Measurements from ENCODE around the gene SNN.

DNA sequence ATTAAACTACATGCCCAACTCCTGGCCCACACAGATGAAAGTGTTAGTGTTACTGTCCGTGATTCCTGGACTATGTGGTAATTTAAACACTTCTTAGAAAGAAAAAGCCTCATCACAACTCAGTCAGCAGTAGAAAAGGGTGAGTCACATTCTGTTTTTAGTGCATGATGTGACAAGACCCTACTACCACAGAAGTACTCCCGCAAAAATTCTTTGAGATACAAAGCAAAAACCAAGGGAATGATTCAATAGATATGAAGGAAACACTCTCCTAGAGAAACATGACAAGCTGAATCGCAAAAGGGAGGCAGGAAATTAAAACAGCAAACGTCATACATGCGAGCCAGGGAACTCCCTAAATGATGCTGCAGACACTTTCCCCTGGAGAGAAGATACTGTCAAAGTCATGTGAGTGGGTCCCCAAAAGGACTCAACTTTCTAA is 14.4 kb downstream of the SNN start:
- TF ChIP-seq POLR2AphosphoS5 (IDR thresholded peaks at IDR 0.05; ENCODE audit: low read depth) (no peak), GABPA (IDR thresholded peaks at IDR 0.05; ENCODE audit: low read depth) (no peak)
- TF ChIP-seq, protein P1, sequence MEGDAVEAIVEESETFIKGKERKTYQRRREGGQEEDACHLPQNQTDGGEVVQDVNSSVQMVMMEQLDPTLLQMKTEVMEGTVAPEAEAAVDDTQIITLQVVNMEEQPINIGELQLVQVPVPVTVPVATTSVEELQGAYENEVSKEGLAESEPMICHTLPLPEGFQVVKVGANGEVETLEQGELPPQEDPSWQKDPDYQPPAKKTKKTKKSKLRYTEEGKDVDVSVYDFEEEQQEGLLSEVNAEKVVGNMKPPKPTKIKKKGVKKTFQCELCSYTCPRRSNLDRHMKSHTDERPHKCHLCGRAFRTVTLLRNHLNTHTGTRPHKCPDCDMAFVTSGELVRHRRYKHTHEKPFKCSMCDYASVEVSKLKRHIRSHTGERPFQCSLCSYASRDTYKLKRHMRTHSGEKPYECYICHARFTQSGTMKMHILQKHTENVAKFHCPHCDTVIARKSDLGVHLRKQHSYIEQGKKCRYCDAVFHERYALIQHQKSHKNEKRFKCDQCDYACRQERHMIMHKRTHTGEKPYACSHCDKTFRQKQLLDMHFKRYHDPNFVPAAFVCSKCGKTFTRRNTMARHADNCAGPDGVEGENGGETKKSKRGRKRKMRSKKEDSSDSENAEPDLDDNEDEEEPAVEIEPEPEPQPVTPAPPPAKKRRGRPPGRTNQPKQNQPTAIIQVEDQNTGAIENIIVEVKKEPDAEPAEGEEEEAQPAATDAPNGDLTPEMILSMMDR (IDR thresholded peaks at IDR 0.05; ENCODE audit: insufficient read depth, low read length), result no peak
- TF ChIP-seq, protein P2, sequence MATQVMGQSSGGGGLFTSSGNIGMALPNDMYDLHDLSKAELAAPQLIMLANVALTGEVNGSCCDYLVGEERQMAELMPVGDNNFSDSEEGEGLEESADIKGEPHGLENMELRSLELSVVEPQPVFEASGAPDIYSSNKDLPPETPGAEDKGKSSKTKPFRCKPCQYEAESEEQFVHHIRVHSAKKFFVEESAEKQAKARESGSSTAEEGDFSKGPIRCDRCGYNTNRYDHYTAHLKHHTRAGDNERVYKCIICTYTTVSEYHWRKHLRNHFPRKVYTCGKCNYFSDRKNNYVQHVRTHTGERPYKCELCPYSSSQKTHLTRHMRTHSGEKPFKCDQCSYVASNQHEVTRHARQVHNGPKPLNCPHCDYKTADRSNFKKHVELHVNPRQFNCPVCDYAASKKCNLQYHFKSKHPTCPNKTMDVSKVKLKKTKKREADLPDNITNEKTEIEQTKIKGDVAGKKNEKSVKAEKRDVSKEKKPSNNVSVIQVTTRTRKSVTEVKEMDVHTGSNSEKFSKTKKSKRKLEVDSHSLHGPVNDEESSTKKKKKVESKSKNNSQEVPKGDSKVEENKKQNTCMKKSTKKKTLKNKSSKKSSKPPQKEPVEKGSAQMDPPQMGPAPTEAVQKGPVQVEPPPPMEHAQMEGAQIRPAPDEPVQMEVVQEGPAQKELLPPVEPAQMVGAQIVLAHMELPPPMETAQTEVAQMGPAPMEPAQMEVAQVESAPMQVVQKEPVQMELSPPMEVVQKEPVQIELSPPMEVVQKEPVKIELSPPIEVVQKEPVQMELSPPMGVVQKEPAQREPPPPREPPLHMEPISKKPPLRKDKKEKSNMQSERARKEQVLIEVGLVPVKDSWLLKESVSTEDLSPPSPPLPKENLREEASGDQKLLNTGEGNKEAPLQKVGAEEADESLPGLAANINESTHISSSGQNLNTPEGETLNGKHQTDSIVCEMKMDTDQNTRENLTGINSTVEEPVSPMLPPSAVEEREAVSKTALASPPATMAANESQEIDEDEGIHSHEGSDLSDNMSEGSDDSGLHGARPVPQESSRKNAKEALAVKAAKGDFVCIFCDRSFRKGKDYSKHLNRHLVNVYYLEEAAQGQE (IDR thresholded peaks at IDR 0.05; ENCODE audit: insufficient replicate concordance, low read depth), result no peak
